ENCODE results near the gene RAPGEF5.

GRCh38 chr7:22129166-22129565 is 227.8 kb downstream of the RAPGEF5 start:
- TF ChIP-seq POLR2AphosphoS5 (IDR thresholded peaks at IDR 0.05; ENCODE audit: borderline replicate concordance, low read depth, low read length) = no peak
- no peak for TF ChIP-seq EZH2 (IDR thresholded peaks at IDR 0.05)
